ENCODE data around the gene COL18A1. TPM values are rescaled to one million over a fixed set of nuclear protein-coding genes. Genes with fewer than 3 reads are reported as not detected.

COL18A1 gene
- polyA plus RNA-seq, 1 donor (not counting 4 experiments of a cell fraction or from before 2014, with no cell fraction given) = 13.0 TPM

DNA sequence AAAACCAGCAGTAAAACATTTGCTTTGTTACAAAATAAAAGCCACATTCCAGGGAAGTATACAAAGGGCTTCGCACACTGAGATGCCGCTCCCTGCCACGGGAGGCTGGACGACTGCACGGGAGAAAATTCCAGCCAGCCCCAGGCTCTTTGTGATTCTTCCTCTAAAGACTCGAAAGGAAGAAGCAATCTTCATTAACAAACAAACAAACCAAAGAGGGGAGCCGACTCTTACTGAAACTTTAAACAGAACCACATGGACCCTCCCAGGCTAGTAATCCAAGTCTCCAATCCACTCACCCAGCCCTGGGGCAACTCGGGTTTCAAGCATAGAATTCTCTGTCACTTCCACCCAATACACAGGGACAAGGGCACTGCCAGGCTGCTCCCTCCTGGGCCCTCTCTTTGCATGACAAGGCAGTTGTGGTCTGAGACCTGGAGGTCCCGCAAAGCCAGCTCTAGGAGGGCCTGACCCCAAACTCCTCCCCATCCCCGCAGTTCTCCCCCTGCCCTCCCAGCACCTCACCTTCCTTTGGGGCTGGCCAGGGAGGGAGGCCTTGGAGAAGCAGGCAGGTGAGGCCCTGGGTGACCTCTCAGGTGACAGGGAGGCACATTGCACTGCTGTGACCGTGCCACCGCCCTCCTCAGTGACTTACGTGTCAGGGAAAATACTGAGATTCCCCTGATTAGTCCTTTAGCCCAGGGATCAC is 26.6 kb upstream of the COL18A1 start:
- no peak overlapping the region for H3K4me3 ChIP-seq (ENCODE audit: control insufficient read depth in 2 of 3, extremely low read depth in 1 of 3, insufficient read depth in 2 of 3, low read depth in 1 of 3, low read length in 3 of 3)
- DNase-seq (ENCODE audit: low read depth, low spot score) (no peak), FAIRE-seq (no peak)
- H3K36me3 ChIP-seq (ENCODE audit: control insufficient read depth in 2 of 2, extremely low read depth in 1 of 2, insufficient read depth in 2 of 2, low read length in 2 of 2) = no peaks in the 10 kb centered on the region
- no peak overlapping the region for H2AFZ ChIP-seq (ENCODE audit: control insufficient read depth, low read length)
- no peaks in the 10 kb centered on the region for H3K9me3 ChIP-seq (ENCODE audit: control insufficient read depth, low read depth, low read length)
- H3K9ac ChIP-seq (ENCODE audit: control insufficient read depth, extremely low read depth, insufficient read depth, low read length) = no peak overlapping the region
- no peak overlapping the region for H3K4me2 ChIP-seq (ENCODE audit: control insufficient read depth, extremely low read depth, insufficient read depth, low read depth, low read length)
- no peaks in the 10 kb centered on the region for H3K79me2 ChIP-seq (ENCODE audit: control insufficient read depth, insufficient read depth, low read length)
- H3K9me1 ChIP-seq (ENCODE audit: control insufficient read depth, extremely low read depth, insufficient read depth, low read length) = no peaks in the 10 kb centered on the region
- dilution Hi-C loops (cut with MboI; ENCODE audit: extremely low pct_ligation_motif_present, low sequenced_read_pairs) = no loop called here
- H3K4me1 ChIP-seq (ENCODE audit: control insufficient read depth, extremely low read depth, insufficient read depth, low read length) = peaks cover 3% of the 10 kb centered on the region
- no peaks in the 10 kb centered on the region for H4K20me1 ChIP-seq (ENCODE audit: control insufficient read depth, extremely low read depth, insufficient read depth, low read length)
- H3K27me3 ChIP-seq (ENCODE audit: control insufficient read depth, extremely low read depth, insufficient read depth, low read length) = peaks cover 23% of the 10 kb centered on the region
- no peak overlapping the region for H3K27ac ChIP-seq (ENCODE audit: control insufficient read depth, insufficient read depth, low read length)
- TF ChIP-seq EZH2 (IDR thresholded peaks at IDR 0.05; ENCODE audit: low read length) = no peak
- TF ChIP-seq, protein P1, sequence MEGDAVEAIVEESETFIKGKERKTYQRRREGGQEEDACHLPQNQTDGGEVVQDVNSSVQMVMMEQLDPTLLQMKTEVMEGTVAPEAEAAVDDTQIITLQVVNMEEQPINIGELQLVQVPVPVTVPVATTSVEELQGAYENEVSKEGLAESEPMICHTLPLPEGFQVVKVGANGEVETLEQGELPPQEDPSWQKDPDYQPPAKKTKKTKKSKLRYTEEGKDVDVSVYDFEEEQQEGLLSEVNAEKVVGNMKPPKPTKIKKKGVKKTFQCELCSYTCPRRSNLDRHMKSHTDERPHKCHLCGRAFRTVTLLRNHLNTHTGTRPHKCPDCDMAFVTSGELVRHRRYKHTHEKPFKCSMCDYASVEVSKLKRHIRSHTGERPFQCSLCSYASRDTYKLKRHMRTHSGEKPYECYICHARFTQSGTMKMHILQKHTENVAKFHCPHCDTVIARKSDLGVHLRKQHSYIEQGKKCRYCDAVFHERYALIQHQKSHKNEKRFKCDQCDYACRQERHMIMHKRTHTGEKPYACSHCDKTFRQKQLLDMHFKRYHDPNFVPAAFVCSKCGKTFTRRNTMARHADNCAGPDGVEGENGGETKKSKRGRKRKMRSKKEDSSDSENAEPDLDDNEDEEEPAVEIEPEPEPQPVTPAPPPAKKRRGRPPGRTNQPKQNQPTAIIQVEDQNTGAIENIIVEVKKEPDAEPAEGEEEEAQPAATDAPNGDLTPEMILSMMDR (optimal IDR thresholded peaks at IDR 0.05 in 1 of 3, IDR thresholded peaks at IDR 0.05 in 1 of 3, conservative IDR thresholded peaks at IDR 0.05 in 1 of 3; ENCODE audit: extremely low read depth in 1 of 3, insufficient read depth in 2 of 3, low read length in 3 of 3) = no peak

- dilution Hi-C loops (cut with MboI; ENCODE audit: extremely low pct_ligation_motif_present, low sequenced_read_pairs) = no loop called here
- Histone ChIP-seq H3K4me3 (ENCODE audit: control insufficient read depth in 2 of 3, extremely low read depth in 1 of 3, insufficient read depth in 2 of 3, low read depth in 1 of 3, low read length in 3 of 3) (no peak overlapping the region), H3K9me1 (ENCODE audit: control insufficient read depth, extremely low read depth, insufficient read depth, low read length) (no peaks in the 10 kb centered on the region), H3K79me2 (ENCODE audit: control insufficient read depth, insufficient read depth, low read length) (no peaks in the 10 kb centered on the region), H3K9me3 (ENCODE audit: control insufficient read depth, low read depth, low read length) (no peaks in the 10 kb centered on the region), H3K27ac (ENCODE audit: control insufficient read depth, insufficient read depth, low read length) (no peak overlapping the region), H3K36me3 (ENCODE audit: control insufficient read depth in 2 of 2, extremely low read depth in 1 of 2, insufficient read depth in 2 of 2, low read length in 2 of 2) (no peaks in the 10 kb centered on the region), H2AFZ (ENCODE audit: control insufficient read depth, low read length) (no peak overlapping the region), H3K27me3 (ENCODE audit: control insufficient read depth, extremely low read depth, insufficient read depth, low read length) (peaks cover 29% of the 10 kb centered on the region), H3K4me2 (ENCODE audit: control insufficient read depth, extremely low read depth, insufficient read depth, low read depth, low read length) (no peak overlapping the region), H3K9ac (ENCODE audit: control insufficient read depth, extremely low read depth, insufficient read depth, low read length) (no peak overlapping the region), H3K4me1 (ENCODE audit: control insufficient read depth, extremely low read depth, insufficient read depth, low read length) (no peaks in the 10 kb centered on the region), H4K20me1 (ENCODE audit: control insufficient read depth, extremely low read depth, insufficient read depth, low read length) (no peaks in the 10 kb centered on the region)
- TF ChIP-seq, protein P1 (optimal IDR thresholded peaks at IDR 0.05 in 1 of 3, IDR thresholded peaks at IDR 0.05 in 1 of 3, conservative IDR thresholded peaks at IDR 0.05 in 1 of 3; ENCODE audit: extremely low read depth in 1 of 3, insufficient read depth in 2 of 3, low read length in 3 of 3) = no peak
- no peak for TF ChIP-seq EZH2 (IDR thresholded peaks at IDR 0.05; ENCODE audit: low read length)
- DNase-seq (ENCODE audit: low read depth, low spot score) = no peak
- no peak for FAIRE-seq
Measured at GRCh38 chr21:45379171-45379900, 25.6 kb upstream of the COL18A1 start.

Data from keratinocyte (primary cell).